ENCODE data around the gene MMP24.
"Not testable (repeated sequence)": the region's sequence is repeated elsewhere in the genome, so short reads cannot be mapped to it uniquely, and the experiment has no call there.

MMP24 gene

GRCh38 chr20:35315632-35316020, 89.1 kb downstream of the MMP24 start:
- DNase-seq: not testable (repeated sequence)

- DNase-seq: no peak
These were observed 89.6 kb downstream of the MMP24 start for GRCh38 chr20:35316086-35316485.

GRCh38 chr20:35317416-35318210, 91.1 kb downstream of the MMP24 start:
- no peak for DNase-seq

- no peak for DNase-seq
These were observed 92.1 kb downstream of the MMP24 start for GRCh38 chr20:35318502-35319157.

GRCh38 chr20:35319192-35319870, 92.8 kb downstream of the MMP24 start:
- DNase-seq: no peak

- DNase-seq: no peak
These were observed 93.3 kb downstream of the MMP24 start for GRCh38 chr20:35319871-35320197.

DNA sequence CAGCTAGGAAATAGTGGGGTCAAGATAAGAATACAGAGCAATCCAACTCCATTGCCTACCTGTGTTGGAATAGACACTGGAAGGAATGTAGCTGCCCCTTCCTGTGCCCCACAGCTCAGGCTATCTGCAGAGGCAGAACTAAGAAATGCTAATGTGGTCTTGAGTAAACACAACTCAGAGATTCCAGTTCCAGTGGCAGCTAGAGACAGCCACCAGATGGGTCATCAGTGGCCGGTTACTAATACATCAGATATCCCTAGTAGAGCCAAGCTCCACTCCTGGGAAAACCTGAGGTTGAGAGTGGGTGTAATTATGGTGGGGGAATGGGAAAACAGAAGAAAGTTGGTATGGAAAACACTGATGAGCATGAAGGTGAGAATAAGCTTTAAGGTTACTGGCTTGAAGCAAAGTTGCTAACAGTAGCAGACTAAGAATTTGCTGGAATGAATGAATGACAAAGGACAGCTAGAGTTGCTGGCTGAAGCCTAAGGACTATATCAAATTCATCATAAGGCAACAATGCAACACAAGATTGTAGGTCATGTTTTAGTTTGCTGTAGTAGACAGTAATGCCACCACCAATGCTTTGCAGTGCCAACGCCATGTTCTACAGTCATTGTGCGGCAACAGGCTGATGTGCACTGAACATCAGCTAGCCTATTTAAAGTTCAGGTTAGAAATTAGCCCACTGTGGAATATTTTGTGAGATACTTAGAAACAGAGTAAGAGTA, 94.1 kb downstream of the MMP24 start:
- no peak for DNase-seq

DNA sequence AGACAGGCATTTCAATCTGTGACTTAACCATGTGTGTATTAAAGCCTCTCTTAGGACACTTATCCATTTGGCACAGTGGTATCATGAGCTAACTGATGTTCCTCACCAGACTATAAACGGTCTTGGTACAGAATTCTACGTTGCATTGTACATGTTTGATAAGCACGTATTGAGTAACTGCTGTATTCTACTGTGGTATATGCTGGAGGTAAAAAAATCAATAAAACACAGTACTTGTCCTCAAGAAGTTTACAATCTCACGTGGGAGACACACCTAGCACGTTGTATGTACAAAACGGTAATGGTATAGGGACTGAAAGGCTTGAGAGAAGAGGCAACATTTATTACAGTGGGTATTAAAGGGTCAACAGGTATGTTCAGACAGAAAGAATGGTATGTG, 98.9 kb downstream of the MMP24 start:
- DNase-seq: no peak

DNA sequence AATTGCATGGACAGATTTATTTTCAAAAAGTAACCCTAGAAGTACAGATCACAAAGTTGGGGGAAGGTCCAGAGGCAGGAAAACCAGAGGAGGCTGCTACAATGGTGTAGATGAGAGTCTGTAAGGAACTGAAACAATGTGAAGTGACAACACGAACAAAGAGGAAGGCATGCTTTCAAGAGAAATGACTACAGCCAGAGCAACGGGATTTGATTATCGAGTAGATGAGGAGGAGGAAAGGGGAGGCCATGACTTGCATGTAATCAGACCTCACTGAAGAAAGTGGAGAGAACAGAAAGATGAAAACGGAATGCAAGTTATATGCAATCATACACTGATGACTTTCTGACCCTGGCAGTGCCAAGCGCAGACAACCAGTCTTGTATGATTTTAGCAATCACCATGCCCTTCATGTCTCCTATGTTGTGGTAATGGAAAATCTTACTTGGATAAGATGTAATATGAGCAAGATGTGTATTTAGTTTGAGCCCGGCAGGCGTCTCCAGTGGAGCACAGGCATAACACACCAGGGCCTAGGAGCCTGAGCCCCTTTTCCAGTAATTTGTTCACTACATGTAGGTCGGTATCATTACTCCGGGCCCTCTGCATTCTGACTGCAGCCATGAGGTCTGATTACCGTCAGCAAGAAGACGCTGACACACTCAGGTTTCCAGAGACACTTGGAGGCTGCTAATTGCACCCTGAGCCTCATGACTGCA, 99.7 kb downstream of the MMP24 start:
- DNase-seq: no peak

Data from activated CD8-positive, alpha-beta memory T cell treated with anti-CD3 and anti-CD28 coated beads, Interleukin-2, amount 50 U/mL, for 48 hours (primary cell).